Measurements from ENCODE around the gene IL4. TPM values are rescaled to one million over a fixed set of nuclear protein-coding genes. Genes with fewer than 3 reads are reported as not detected.

IL4 gene
- total RNA-seq, 1 donor from 2014 or later = not detected

- peak overlapping the region; percentile 49 for H3K4me3 ChIP-seq (ENCODE audit: insufficient read depth, low read depth, low read length)
- peak overlapping the region; percentile 38 for H3K9ac ChIP-seq (ENCODE audit: low read length)
- Mint-ChIP-seq H3K27me3 (ENCODE audit: low read depth, unreplicated experiment) (peaks cover 37% of the 10 kb centered on the region), H3K9me3 (ENCODE audit: unreplicated experiment) (no peaks in the 10 kb centered on the region), H3K4me1 (ENCODE audit: low read depth, unreplicated experiment) (peaks cover 16% of the 10 kb centered on the region), H3K27ac (ENCODE audit: unreplicated experiment) (no peak overlapping the region), H3K4me3 (ENCODE audit: unreplicated experiment) (no peak overlapping the region), H3K36me3 (ENCODE audit: low read depth, unreplicated experiment) (no peaks in the 10 kb centered on the region)
- no peaks in the 10 kb centered on the region for H3K79me2 ChIP-seq (ENCODE audit: insufficient read depth, low read length)
- H3K9me3 ChIP-seq (ENCODE audit: insufficient read depth, low read depth, low read length) = no peaks in the 10 kb centered on the region
- FAIRE-seq = no peak
- peak overlapping the region; percentile 87 for H2AFZ ChIP-seq (ENCODE audit: low read depth, low read length)
- H3K27ac ChIP-seq (ENCODE audit: low read depth, low read length) = no peak overlapping the region
- no peak for DNase-seq (ENCODE audit: low read depth)
- H4K20me1 ChIP-seq (ENCODE audit: insufficient read depth, low read length) = no peaks in the 10 kb centered on the region
- H3K27me3 ChIP-seq (ENCODE audit: insufficient read depth, low read length) = no peaks in the 10 kb centered on the region
- H3K4me2 ChIP-seq (ENCODE audit: low read length) = peak overlapping the region; percentile 87
- no peaks in the 10 kb centered on the region for H3K36me3 ChIP-seq (ENCODE audit: insufficient read depth, low read length)
- peaks cover 2% of the 10 kb centered on the region for H3K4me1 ChIP-seq (ENCODE audit: insufficient read depth, low read length)
- TF ChIP-seq EZH2 (IDR thresholded peaks at IDR 0.05; ENCODE audit: insufficient read depth, low read length) (no peak), CTCF (IDR thresholded peaks at IDR 0.05; ENCODE audit: insufficient read depth, low read depth, low read length) (no peak)
Measured at GRCh38 chr5:132656774-132657355, 16.9 kb upstream of the IL4 start.

DNA sequence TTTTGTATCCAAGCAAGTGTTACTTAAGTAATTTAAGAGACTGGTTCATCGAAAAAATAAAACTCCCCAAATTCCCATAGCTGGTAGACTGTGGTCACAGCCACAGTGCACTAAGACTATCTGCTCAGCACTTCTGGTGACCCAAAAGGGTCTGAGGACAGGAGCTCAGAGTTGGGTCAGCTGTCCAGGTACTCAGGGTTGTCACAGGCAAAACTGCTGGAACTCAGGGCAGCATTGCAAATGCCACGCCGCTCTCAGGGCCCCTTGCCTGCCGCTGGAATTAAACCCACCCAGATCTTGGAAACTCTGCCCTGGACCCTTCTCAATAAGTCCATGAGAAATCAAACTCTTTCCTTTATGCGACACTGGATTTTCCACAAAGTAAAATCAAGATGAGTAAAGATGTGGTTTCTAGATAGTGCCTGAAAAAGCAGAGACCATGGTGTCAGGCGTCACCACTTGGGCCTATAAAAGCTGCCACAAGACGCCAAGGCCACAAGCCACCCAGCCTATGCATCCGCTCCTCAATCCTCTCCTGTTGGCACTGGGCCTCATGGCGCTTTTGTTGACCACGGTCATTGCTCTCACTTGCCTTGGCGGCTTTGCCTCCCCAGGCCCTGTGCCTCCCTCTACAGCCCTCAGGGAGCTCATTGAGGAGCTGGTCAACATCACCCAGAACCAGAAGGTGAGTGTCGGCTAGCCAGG lies 16.0 kb upstream of the IL4 start, which contains the start of gene IL13:
Gene IL13 (plus strand): TSS at position 498 of the 705 bp plus-strand sequence. CDS start 14 bp downstream, at position 512.
- no peaks in the 10 kb centered on the region for H3K9me3 ChIP-seq (ENCODE audit: insufficient read depth, low read depth, low read length)
- no peak for DNase-seq (ENCODE audit: low read depth)
- Mint-ChIP-seq H3K27ac (ENCODE audit: unreplicated experiment) (no peak within 1 kb of the TSS), H3K4me1 (ENCODE audit: low read depth, unreplicated experiment) (peaks cover 18% of the 10 kb centered on the region), H3K36me3 (ENCODE audit: low read depth, unreplicated experiment) (no peaks in the 10 kb centered on the region), H3K9me3 (ENCODE audit: unreplicated experiment) (no peaks in the 10 kb centered on the region), H3K27me3 (ENCODE audit: low read depth, unreplicated experiment) (peaks cover 37% of the 10 kb centered on the region), H3K4me3 (ENCODE audit: unreplicated experiment) (no peak within 1 kb of the TSS)
- no peak for TF ChIP-seq CTCF (IDR thresholded peaks at IDR 0.05; ENCODE audit: insufficient read depth, low read depth, low read length)
- no peak for TF ChIP-seq EZH2 (IDR thresholded peaks at IDR 0.05; ENCODE audit: insufficient read depth, low read length)
- H3K9ac ChIP-seq (ENCODE audit: low read length) = no peak within 1 kb of the TSS
- H4K20me1 ChIP-seq (ENCODE audit: insufficient read depth, low read length) = no peaks in the 10 kb centered on the region
- no peak within 1 kb of the TSS for H2AFZ ChIP-seq (ENCODE audit: low read depth, low read length)
- H3K4me2 ChIP-seq (ENCODE audit: low read length) = no peak within 1 kb of the TSS
- no peak within 1 kb of the TSS for H3K27ac ChIP-seq (ENCODE audit: low read depth, low read length)
- H3K4me3 ChIP-seq (ENCODE audit: insufficient read depth, low read depth, low read length) = no peak within 1 kb of the TSS
- FAIRE-seq = no peak
- no peaks in the 10 kb centered on the region for H3K79me2 ChIP-seq (ENCODE audit: insufficient read depth, low read length)
- H3K4me1 ChIP-seq (ENCODE audit: insufficient read depth, low read length) = peaks cover 2% of the 10 kb centered on the region
- no peaks in the 10 kb centered on the region for H3K27me3 ChIP-seq (ENCODE audit: insufficient read depth, low read length)
- H3K36me3 ChIP-seq (ENCODE audit: insufficient read depth, low read length) = no peaks in the 10 kb centered on the region
